ENCODE measurements around the gene MMP3.

GRCh38 chr11:102806296-102806695 is 37.1 kb downstream of the MMP3 start:
- TF ChIP-seq CTCF (IDR thresholded peaks at IDR 0.05; ENCODE audit: low read depth, low read length, poor library complexity, severe bottlenecking), result no peak
- no peak for TF ChIP-seq EZH2phosphoT487 (IDR thresholded peaks at IDR 0.05; ENCODE audit: borderline replicate concordance, low read length)

All from DOHH2 (cell line).